Upper lobe of left lung (tissue), 6 donors: Measurements from ENCODE around the gene TPM1. TPM values are rescaled to one million over a fixed set of nuclear protein-coding genes. Genes with fewer than 3 reads are reported as not detected.
A peak's percentile ranks its signal among the peaks of the same experiment; 100 is the strongest.

ENCODE experiments used
- ATAC-seq, 2 donors: fragments of 200-7000 bp; cut with Tn5 transposase; one replicate each; pipeline ENCODE4 v1.9.1; 2022; ENCODE audit warnings: mild to moderate bottlenecking in 2 of 2, moderate library complexity in 2 of 2; ENCODE audit not compliant: low FRiP score in 2 of 2
- DNase-seq, 2 donors: peaks; one replicate each; pipeline ENCODE4 v3.0.0-alpha.2; 2019 to 2020
- H3K27ac ChIP-seq, 4 donors: fragments of 200-600 bp; sonication (generic); one replicate each; pipeline ENCODE4 v1.5.1; 2016 to 2019
- H3K27me3 ChIP-seq, 4 donors: fragments of 200-600 bp; sonication (generic); one replicate each; pipeline ENCODE4 v1.5.1; 2017 to 2019
- H3K36me3 ChIP-seq, 4 donors: fragments of 200-600 bp; sonication (generic); one replicate each; pipeline ENCODE4 v1.5.1; 2016 to 2019
- H3K4me1 ChIP-seq, 4 donors: fragments of 200-600 bp; sonication (generic); one replicate each; pipeline ENCODE4 v1.5.1; 2018 to 2019
- H3K4me3 ChIP-seq, 4 donors: fragments of 200-600 bp; sonication (generic); one replicate each; pipeline ENCODE4 v1.5.1; 2017 to 2019; ENCODE audit warnings: mild to moderate bottlenecking in 2 of 4, moderate library complexity in 1 of 4
- H3K9me3 ChIP-seq, 4 donors: fragments of 200-600 bp; sonication (generic); one replicate each; pipeline ENCODE4 v1.5.1; 2018 to 2019
- EP300 ChIP-seq, 4 donors: sonication (generic); formaldehyde crosslinking; IDR thresholded peaks; one replicate each; pipeline ENCODE4 v1.5.1; 2017; ENCODE audit warnings: antibody characterized with exemption in 4 of 4, control low read depth in 2 of 4
- POLR2A ChIP-seq, 4 donors: fragments of 450-650 bp; IDR thresholded peaks; one replicate each; pipeline ENCODE4 v1.5.1; 2016 to 2017; ENCODE audit warnings: antibody characterized with exemption in 4 of 4, mild to moderate bottlenecking in 2 of 4
- POLR2AphosphoS5 ChIP-seq, 2 donors: sonication (generic); formaldehyde crosslinking; IDR thresholded peaks; one replicate each; pipeline ENCODE4 v1.5.1; 2017; ENCODE audit warnings: antibody characterized with exemption in 2 of 2
- WGBS, 2 donors: methylation state at CpG; one replicate each; pipeline ENCODE4 v1.1.5; 2017 to 2018; 5-methylcytosine and 5-hydroxymethylcytosine counted together
- total RNA-seq, 6 donors: library from RNA; depleted of rRNA in 4 of 6; stranded (reverse); fragments of >200 nt in 4 of 6; gene quantifications; one replicate each; pipeline versions ENCODE4 v1.1.0 to v1.2.1, GENCODE V29; 2016 to 2021
- TF ChIP-seq, protein P1 (sequence below), 6 experiments: fragments of 450-650 bp in 4 of 6; fragments of 200-600 bp in 2 of 6; sonication (generic) in 2 of 6; IDR thresholded peaks; one replicate each; pipeline ENCODE4 v1.5.1; 2016 to 2019; ENCODE audit warnings: antibody characterized with exemption in 6 of 6
- donor health status: DM: no; HTN: no; CAD: no; lungs with moderate emphysema.
- donor health status: DM: no; HTN: yes; CAD: no; lungs with severe emphysema.

The TPM1 gene
- total RNA-seq, 6 donors from 2014 or later, result 144 to 343 (median 254) TPM

DNA sequence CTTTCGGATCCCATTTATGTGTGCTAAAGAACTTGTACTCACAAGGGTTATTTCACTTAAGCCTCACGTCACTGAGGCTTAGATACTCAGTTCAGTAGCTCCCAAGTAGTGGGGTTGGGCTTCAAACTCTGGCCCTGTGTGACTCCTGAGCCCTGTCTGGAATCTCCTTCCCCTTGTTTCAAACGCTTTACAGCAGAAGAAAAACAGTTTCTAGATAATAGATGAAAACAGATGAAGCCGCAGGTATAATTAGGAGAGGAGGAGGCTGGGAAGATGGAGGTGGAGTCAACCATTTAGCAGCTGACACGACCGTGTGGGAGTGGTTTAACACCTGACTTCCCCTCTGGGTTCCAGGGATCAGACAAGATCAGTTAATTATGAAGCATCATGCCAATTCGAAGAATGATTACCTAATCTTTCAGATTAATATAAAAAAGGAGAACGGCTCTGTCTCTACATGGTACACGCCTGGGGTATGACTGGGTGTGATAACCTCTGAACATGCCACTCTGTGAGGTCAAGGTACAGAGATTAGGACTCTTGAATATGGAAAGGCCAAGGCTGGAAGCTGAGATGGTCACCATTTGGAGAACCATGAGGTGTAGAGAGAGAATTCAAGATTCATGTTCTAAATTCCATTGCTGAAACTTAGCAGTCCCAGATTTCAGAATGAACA is 31.1 kb downstream of the TPM1 start:
- Histone ChIP-seq H3K4me3 (no peak overlapping the region), H3K27ac (no peak overlapping the region), H3K4me1 (peaks cover 0 to 12% (median 9%) of the 10 kb centered on the region in 4 donors), H3K27me3 (no peaks in the 10 kb centered on the region), H3K9me3 (no peaks in the 10 kb centered on the region), H3K36me3 (peaks cover 0 to 31% (median 10%) of the 10 kb centered on the region in 4 donors)
- TF ChIP-seq POLR2AphosphoS5 (IDR thresholded peaks at IDR 0.05) (no peak), POLR2A (IDR thresholded peaks at IDR 0.05) (no peak), EP300 (IDR thresholded peaks at IDR 0.05) (no peak)
- TF ChIP-seq, protein P1, sequence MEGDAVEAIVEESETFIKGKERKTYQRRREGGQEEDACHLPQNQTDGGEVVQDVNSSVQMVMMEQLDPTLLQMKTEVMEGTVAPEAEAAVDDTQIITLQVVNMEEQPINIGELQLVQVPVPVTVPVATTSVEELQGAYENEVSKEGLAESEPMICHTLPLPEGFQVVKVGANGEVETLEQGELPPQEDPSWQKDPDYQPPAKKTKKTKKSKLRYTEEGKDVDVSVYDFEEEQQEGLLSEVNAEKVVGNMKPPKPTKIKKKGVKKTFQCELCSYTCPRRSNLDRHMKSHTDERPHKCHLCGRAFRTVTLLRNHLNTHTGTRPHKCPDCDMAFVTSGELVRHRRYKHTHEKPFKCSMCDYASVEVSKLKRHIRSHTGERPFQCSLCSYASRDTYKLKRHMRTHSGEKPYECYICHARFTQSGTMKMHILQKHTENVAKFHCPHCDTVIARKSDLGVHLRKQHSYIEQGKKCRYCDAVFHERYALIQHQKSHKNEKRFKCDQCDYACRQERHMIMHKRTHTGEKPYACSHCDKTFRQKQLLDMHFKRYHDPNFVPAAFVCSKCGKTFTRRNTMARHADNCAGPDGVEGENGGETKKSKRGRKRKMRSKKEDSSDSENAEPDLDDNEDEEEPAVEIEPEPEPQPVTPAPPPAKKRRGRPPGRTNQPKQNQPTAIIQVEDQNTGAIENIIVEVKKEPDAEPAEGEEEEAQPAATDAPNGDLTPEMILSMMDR (IDR thresholded peaks at IDR 0.05), result no peak
- DNase-seq (no peak), ATAC-seq (no peak)
- WGBS, 2 donors, result 79 to 82% methylated on average over 9 of the region's 9 CpGs

DNA sequence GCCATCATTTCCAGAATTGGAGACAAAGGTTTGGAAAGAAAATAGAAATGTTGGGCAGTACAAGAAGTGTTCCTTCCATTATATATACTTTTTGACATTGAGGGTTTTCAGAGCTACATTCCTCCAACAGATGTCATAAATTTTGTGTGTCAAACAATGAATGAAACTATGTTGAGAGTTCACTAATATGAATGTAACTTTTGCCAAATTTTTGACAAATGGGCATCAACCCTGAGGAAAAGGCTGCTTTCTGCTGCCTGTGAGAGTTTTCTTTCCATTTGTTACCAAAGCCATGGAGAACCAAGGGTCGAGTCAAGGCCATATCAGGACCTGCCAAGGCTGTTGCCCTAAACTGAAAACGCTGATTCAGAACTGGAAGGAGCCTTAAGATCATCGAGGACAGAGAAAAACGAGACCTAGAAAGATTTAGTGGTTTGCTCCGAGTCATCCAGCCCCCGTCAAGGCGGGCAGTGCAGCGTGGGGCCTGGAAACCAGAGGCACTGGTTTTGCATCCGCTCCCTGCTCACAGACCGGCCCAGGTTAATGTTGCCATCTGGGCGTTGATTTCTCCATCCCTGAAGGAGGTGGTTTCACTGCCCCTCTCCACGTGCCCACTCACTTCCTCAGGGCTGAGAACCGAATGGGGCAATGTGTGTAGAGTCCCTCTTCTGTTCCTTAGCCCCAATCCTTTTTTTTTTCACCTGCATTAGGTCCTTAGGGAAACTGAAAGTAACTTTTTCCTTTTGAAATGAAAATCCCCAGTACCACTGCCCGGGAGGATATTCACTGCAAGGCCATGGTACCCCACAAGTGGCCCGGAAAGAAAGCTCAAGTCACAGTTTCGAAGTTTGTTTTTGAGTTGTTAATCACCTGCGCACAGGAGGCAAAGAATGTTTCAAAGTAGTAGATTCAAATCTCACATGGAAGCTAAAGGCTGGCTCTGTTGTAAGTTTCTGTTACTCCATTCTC is 32.8 kb downstream of the TPM1 start:
- no peak for ATAC-seq
- DNase-seq, result peak in 1 of 2 donors; percentile 39
- 58% methylated on average over 15 to 17 of the region's 17 CpGs for WGBS, 2 donors

DNA sequence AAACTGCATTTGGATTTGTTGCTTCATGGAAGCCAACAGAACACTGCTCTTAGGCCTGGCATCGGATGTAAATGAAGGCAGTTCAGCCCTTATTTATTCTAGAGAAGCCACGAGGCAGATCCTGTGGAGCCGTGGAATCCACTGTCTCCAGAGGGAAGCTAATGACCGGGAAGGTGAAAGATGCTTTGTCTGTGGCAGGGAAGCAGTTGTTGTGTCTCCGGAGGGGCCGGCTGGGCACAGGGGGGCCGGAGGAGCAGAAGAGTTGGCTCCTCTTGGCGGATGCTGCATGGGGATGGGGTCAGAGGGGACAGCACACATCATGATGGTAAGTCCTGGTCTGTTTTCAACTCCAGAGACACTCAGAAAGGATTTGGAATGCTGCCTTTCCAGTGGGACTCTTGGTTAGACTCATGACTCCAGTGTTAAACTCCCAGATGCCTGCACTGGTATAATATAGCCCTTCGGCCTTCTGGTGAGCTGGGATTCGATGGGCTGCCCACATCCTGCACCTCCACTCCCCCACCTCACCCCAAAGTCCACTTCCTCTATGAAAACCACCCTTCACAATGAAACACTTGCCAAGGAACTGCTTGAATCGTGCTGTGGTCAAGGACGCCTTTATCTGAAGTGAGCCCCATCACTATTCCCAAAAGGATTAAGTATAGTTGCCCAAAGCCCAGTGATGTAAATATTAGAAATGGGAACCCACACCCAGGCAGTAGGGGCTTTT is 33.6 kb downstream of the TPM1 start:
- 69 to 77% methylated on average over 11 to 12 of the region's 12 CpGs for WGBS, 2 donors
- TF ChIP-seq POLR2A (IDR thresholded peaks at IDR 0.05), result no peak
- no peak for TF ChIP-seq POLR2AphosphoS5 (IDR thresholded peaks at IDR 0.05)
- TF ChIP-seq, protein P1 (IDR thresholded peaks at IDR 0.05), result no peak
- TF ChIP-seq EP300 (IDR thresholded peaks at IDR 0.05), result no peak
- ATAC-seq (no peak), DNase-seq (no peak)
- Histone ChIP-seq H3K27ac (peak overlapping the region in 1 of 4 donors; percentile 38), H3K4me3 (no peak overlapping the region), H3K4me1 (peaks cover 0 to 12% (median 6%) of the 10 kb centered on the region in 4 donors), H3K36me3 (peaks cover 0 to 6% (median 5%) of the 10 kb centered on the region in 4 donors), H3K27me3 (no peaks in the 10 kb centered on the region), H3K9me3 (no peaks in the 10 kb centered on the region)

More for the DNA sequence above, 32.8 kb downstream of the TPM1 start:
- H3K36me3 ChIP-seq, result peaks cover 0 to 14% (median 6%) of the 10 kb centered on the region in 4 donors
- peaks cover 0 to 12% (median 8%) of the 10 kb centered on the region in 4 donors for H3K4me1 ChIP-seq
- no peaks in the 10 kb centered on the region for H3K9me3 ChIP-seq
- H3K27me3 ChIP-seq, result no peaks in the 10 kb centered on the region
- TF ChIP-seq POLR2AphosphoS5 (IDR thresholded peaks at IDR 0.05), result no peak
- no peak for TF ChIP-seq POLR2A (IDR thresholded peaks at IDR 0.05)
- no peak for TF ChIP-seq EP300 (IDR thresholded peaks at IDR 0.05)
- TF ChIP-seq, protein P1 (IDR thresholded peaks at IDR 0.05), result no peak
- peak overlapping the region in 1 of 4 donors; percentile 10 for H3K4me3 ChIP-seq
- peak overlapping the region in 1 of 4 donors; percentile 38 for H3K27ac ChIP-seq

DNA sequence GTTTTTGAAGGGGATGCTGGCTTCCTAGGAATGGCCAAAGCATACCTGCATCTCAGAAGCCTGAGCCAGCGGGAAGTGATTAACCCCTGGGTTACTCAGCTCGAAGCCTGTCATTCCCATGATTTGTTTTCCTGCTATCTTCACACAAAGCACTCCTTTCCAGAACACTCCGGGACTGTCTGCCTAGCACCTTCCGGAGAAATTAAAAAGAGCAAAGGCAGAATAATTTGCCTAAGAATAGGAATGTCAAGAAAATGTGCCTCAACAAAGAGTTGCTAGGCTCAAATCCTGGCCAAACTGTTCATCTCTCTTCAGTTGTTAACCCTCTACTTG is 34.1 kb downstream of the TPM1 start:
- TF ChIP-seq, protein P1 (IDR thresholded peaks at IDR 0.05), result no peak
- TF ChIP-seq POLR2AphosphoS5 (IDR thresholded peaks at IDR 0.05) (no peak), POLR2A (IDR thresholded peaks at IDR 0.05) (no peak), EP300 (IDR thresholded peaks at IDR 0.05) (no peak)
- WGBS, 2 donors, result 91 to 92% methylated on average over 4 of the region's 4 CpGs
- no peaks in the 10 kb centered on the region for H3K27me3 ChIP-seq
- peaks cover 0 to 2% (median under 1%) of the 10 kb centered on the region in 4 donors for H3K36me3 ChIP-seq
- DNase-seq (no peak), ATAC-seq (no peak)
- H3K4me1 ChIP-seq, result peaks cover 0 to 12% (median 6%) of the 10 kb centered on the region in 4 donors
- H3K4me3 ChIP-seq, result no peak overlapping the region
- no peaks in the 10 kb centered on the region for H3K9me3 ChIP-seq
- no peak overlapping the region for H3K27ac ChIP-seq
